NCI-H1417 treated with DMSO at 0.1 percent for 48 hours (cell line): ENCODE results near the gene THSD7A.

Experiments used
- DNase-seq: peaks from one replicate; lab custom pipeline; 2025; lab: John Stamatoyannopoulos, UW

THSD7A gene

GRCh38 chr7:11831736-11832495 is at the start of gene THSD7A:
Gene THSD7A, minus strand, starts transcription at chr7:11832198. Its CDS starts 252 bp downstream, at chr7:11831946.
- DNase-seq: no peak

GRCh38 chr7:11881680-11882079 is 49.7 kb upstream of the THSD7A start:
- DNase-seq: no peak

GRCh38 chr7:11875635-11876034 is 43.6 kb upstream of the THSD7A start:
- no peak for DNase-seq

- DNase-seq: no peak
Measured at GRCh38 chr7:11865671-11866070, 33.7 kb upstream of the THSD7A start.

GRCh38 chr7:11858622-11859302 is 26.8 kb upstream of the THSD7A start:
- DNase-seq: no peak

GRCh38 chr7:11858026-11858425 is 26.0 kb upstream of the THSD7A start:
- no peak for DNase-seq

- DNase-seq: no peak
Measured at GRCh38 chr7:11848251-11848650, 16.3 kb upstream of the THSD7A start.

GRCh38 chr7:11847336-11847735 is 15.3 kb upstream of the THSD7A start:
- no peak for DNase-seq

GRCh38 chr7:11846361-11846955 is 14.5 kb upstream of the THSD7A start:
- DNase-seq: no peak

GRCh38 chr7:11843113-11843765 is 11.2 kb upstream of the THSD7A start:
- no peak for DNase-seq

GRCh38 chr7:11841657-11842056 is 9.7 kb upstream of the THSD7A start:
- no peak for DNase-seq

GRCh38 chr7:11835260-11835659 is 3.3 kb upstream of the THSD7A start:
- no peak for DNase-seq

- DNase-seq: no peak
Measured at GRCh38 chr7:11833431-11833830, 1.4 kb upstream of the THSD7A start.

- no peak for DNase-seq
Measured at GRCh38 chr7:11831156-11831735, 752 bp downstream of the THSD7A start.

GRCh38 chr7:11830582-11831155 is 1.3 kb downstream of the THSD7A start:
- no peak for DNase-seq

- DNase-seq: no peak
Measured at GRCh38 chr7:11829954-11830353, 2.0 kb downstream of the THSD7A start.

GRCh38 chr7:11819947-11820346 is 12.1 kb downstream of the THSD7A start:
- DNase-seq: no peak

GRCh38 chr7:11819271-11819670 is 12.7 kb downstream of the THSD7A start:
- no peak for DNase-seq

- no peak for DNase-seq
Measured at GRCh38 chr7:11818281-11818680, 13.7 kb downstream of the THSD7A start.

GRCh38 chr7:11817111-11817740 is 14.8 kb downstream of the THSD7A start:
- no peak for DNase-seq

GRCh38 chr7:11811709-11812108 is 20.3 kb downstream of the THSD7A start:
- no peak for DNase-seq
